GM19372 (cell line): ENCODE results near the gene CFAP65.

Experiments used
- ATAC-seq: cut with Tn5 transposase; IDR thresholded peaks from one replicate; pipeline ENCODE4 v1.9.1; 2021; ENCODE audit warnings: mild to moderate bottlenecking, low read depth, moderate library complexity; ENCODE audit not compliant: unreplicated experiment

The CFAP65 gene

DNA sequence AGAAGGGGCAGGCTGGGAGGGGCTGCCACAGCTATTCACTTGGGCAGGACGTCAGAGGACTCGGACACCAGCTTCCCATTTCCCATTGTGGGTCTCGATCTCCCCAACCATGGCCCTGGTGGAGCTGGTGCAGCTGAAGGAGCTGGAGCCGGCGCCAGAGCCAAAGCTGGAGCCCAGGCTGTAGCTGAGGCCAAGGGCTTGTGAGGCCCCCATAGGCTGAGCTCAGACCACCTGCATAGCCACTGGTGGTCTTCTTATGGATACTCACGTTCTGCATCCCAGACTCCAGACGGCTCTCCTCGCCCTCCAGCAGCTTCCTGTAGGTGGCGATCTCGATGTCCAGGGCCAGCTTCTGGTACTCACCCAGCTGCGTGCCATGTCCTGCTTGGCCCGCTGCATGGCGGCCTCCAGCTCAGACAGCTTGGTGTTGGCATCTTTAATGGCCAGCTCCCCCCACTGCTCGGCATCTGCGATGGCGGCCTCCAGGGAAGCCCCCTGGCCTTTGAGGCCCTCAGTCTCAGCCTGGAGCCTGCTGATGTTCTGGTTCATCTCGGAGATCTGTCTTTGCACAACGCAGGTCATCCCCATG lies 87.9 kb downstream of the CFAP65 start:
- ATAC-seq: no peak
